H1 (cell line): ENCODE data around the gene NME7. TPM values are rescaled to one million over a fixed set of nuclear protein-coding genes. Genes with fewer than 3 reads are reported as not detected.

Source experiments
- CTCF ChIA-PET: fragments of 300-600 bp; sonication (Branson Sonifier 250); formaldehyde crosslinking; loops from one replicate; lab custom pipeline; 2021; ENCODE audit not compliant: partially characterized antibody; lab: Charles Lee
- POLR2A ChIA-PET: fragments of 300-600 bp; sonication (Branson Sonifier 250); formaldehyde crosslinking; loops from one replicate; lab custom pipeline; 2021; ENCODE audit warnings: inconsistent platforms; ENCODE audit not compliant: partially characterized antibody; lab: Charles Lee
- DNase-seq, 2 experiments: peaks; one replicate each; pipeline versions ENCODE4 v3.0.0 to v3.0.0-alpha.2; 2010 to 2022; ENCODE audit warnings: low spot score in 2 of 2, low read depth in 1 of 2, mixed read lengths in 1 of 2
- FAIRE-seq: peaks from 2 replicates; lab custom pipeline; 2011; peaks lifted over from hg19 to GRCh38; lab: Jason Lieb, UNC
- H2AFZ ChIP-seq: 2 replicates; pipeline ENCODE4 v1.8.1; 2012; ENCODE audit warnings: low read length, inconsistent platforms
- H2AK5ac ChIP-seq: 2 replicates; pipeline ENCODE4 v1.6.1; 2013; ENCODE audit warnings: low read depth, low read length
- H2BK120ac ChIP-seq: replicated peaks from 2 replicates; pipeline ENCODE3; 2013; ENCODE audit warnings: low read depth, low read length, inconsistent platforms
- H2BK12ac ChIP-seq: 2 replicates; pipeline ENCODE4 v1.6.1; 2013; ENCODE audit warnings: low read depth, low read length
- H2BK15ac ChIP-seq: 2 replicates; pipeline ENCODE4 v1.6.1; 2013; ENCODE audit warnings: low read length
- H2BK20ac ChIP-seq: 2 replicates; pipeline ENCODE4 v1.6.1; 2013; ENCODE audit warnings: low read length
- H2BK5ac ChIP-seq: 2 replicates; pipeline ENCODE4 v1.6.1; 2013; ENCODE audit warnings: low read depth, low read length
- H3K14ac ChIP-seq: 2 replicates; pipeline ENCODE4 v1.6.1; 2013; ENCODE audit warnings: inconsistent platforms; ENCODE audit not compliant: insufficient read length
- H3K18ac ChIP-seq: 2 replicates; pipeline ENCODE4 v1.6.1; 2013; ENCODE audit warnings: low read length; ENCODE audit errors: extremely low read depth
- H3K23ac ChIP-seq: 2 replicates; pipeline ENCODE4 v1.6.1; 2013; ENCODE audit warnings: inconsistent platforms; ENCODE audit not compliant: insufficient read length
- H3K23me2 ChIP-seq: 2 replicates; pipeline ENCODE4 v1.6.1; 2013; ENCODE audit warnings: low read depth, low read length
- H3K27ac ChIP-seq: 2 replicates; pipeline ENCODE4 v1.6.1; 2011; ENCODE audit warnings: low read depth, low read length, inconsistent platforms
- H3K27me3 ChIP-seq, 4 experiments: replicated peaks in 1 of 4; 1 replicate in 1 of 4; 2 replicates in 3 of 4; pipeline versions ENCODE4 v1.6.1 to v1.8.1; 2011 to 2013; ENCODE audit warnings: low read length in 3 of 4, mild to moderate bottlenecking in 3 of 4, inconsistent platforms in 2 of 4, mixed read lengths in 2 of 4, moderate library complexity in 1 of 4; ENCODE audit not compliant: control insufficient read depth in 3 of 4, insufficient read depth in 3 of 4; ENCODE audit errors: extremely low read depth in 1 of 4
- H3K36me3 ChIP-seq, 4 experiments: 2 replicates each; pipeline versions ENCODE4 v1.6.1 to v1.8.1; 2011 to 2013; ENCODE audit warnings: mild to moderate bottlenecking in 4 of 4, low read length in 3 of 4, moderate library complexity in 2 of 4, control low read depth in 1 of 4, inconsistent platforms in 1 of 4; ENCODE audit not compliant: insufficient read depth in 4 of 4, control insufficient read depth in 2 of 4
- H3K4ac ChIP-seq: replicated peaks from 2 replicates; pipeline ENCODE3; 2013; ENCODE audit warnings: low read length, low read depth, mixed read lengths, inconsistent platforms; ENCODE audit not compliant: insufficient read length
- H3K4me1 ChIP-seq, 4 experiments: replicated peaks in 1 of 4; 1 replicate in 1 of 4; 2 replicates in 3 of 4; pipeline versions ENCODE4 v1.6.1 to v1.8.1; 2011 to 2013; ENCODE audit warnings: low read length in 3 of 4, inconsistent platforms in 2 of 4, mixed read lengths in 1 of 4; ENCODE audit not compliant: insufficient read depth in 4 of 4, control insufficient read depth in 3 of 4
- H3K4me2 ChIP-seq, 2 experiments: 2 replicates each; pipeline versions ENCODE4 v1.6.1 to v1.8.1; 2011 to 2013; ENCODE audit warnings: low read depth in 2 of 2, low read length in 2 of 2, control low read depth in 1 of 2, inconsistent platforms in 1 of 2, mild to moderate bottlenecking in 1 of 2; ENCODE audit not compliant: insufficient read depth in 1 of 2
- H3K4me3 ChIP-seq, 4 experiments: fragments of 200-600, 300-600 bp in 1 of 4; sonication (generic), shearing (Covaris generic), sonication (Bioruptor Twin) in 1 of 4; 2 replicates each; pipeline versions ENCODE4 v1.5.1 to v1.8.1; 2011 to 2016; ENCODE audit warnings: low read length in 4 of 4, low read depth in 3 of 4, control low read depth in 2 of 4, inconsistent platforms in 2 of 4, mild to moderate bottlenecking in 2 of 4, mixed read lengths in 1 of 4, moderate library complexity in 1 of 4; ENCODE audit not compliant: insufficient read depth in 2 of 4; ENCODE audit errors: extremely low read depth in 1 of 4
- H3K56ac ChIP-seq: replicated peaks from 2 replicates; pipeline ENCODE3; 2013; ENCODE audit warnings: low read depth, mild to moderate bottlenecking, mixed read lengths, low read length, inconsistent platforms; ENCODE audit not compliant: insufficient read length
- H3K79me1 ChIP-seq: 2 replicates; pipeline ENCODE4 v1.6.1; 2013; ENCODE audit warnings: low read depth, low read length, control low read depth
- H3K79me2 ChIP-seq, 2 experiments: 2 replicates each; pipeline versions ENCODE4 v1.6.1 to v1.8.1; 2012 to 2013; ENCODE audit warnings: low read length in 2 of 2, mild to moderate bottlenecking in 2 of 2, inconsistent platforms in 1 of 2; ENCODE audit not compliant: insufficient read depth in 2 of 2, control insufficient read depth in 1 of 2
- H3K9ac ChIP-seq, 4 experiments: replicated peaks in 1 of 4; 1 replicate in 1 of 4; 2 replicates in 3 of 4; pipeline versions ENCODE4 v1.6.1 to v1.8.1; 2011 to 2013; ENCODE audit warnings: low read depth in 3 of 4, low read length in 3 of 4, control low read depth in 2 of 4, mild to moderate bottlenecking in 2 of 4, moderate library complexity in 2 of 4, inconsistent platforms in 1 of 4; ENCODE audit errors: extremely low read depth in 1 of 4
- H3K9me3 ChIP-seq, 2 experiments: 2 replicates each; pipeline versions ENCODE4 v1.6.1 to v1.8.1; 2012 to 2013; ENCODE audit warnings: mild to moderate bottlenecking in 2 of 2, moderate library complexity in 2 of 2, control low read depth in 1 of 2, inconsistent platforms in 1 of 2, low read depth in 1 of 2, low read length in 1 of 2, mixed read lengths in 1 of 2; ENCODE audit not compliant: insufficient read depth in 2 of 2
- H4K20me1 ChIP-seq, 2 experiments: replicated peaks in 1 of 2; 2 replicates each; pipeline versions ENCODE3 to v1.8.1; 2011 to 2013; ENCODE audit warnings: inconsistent platforms in 2 of 2, low read length in 2 of 2, mild to moderate bottlenecking in 1 of 2; ENCODE audit not compliant: insufficient read depth in 2 of 2, control insufficient read depth in 1 of 2
- H4K5ac ChIP-seq: 2 replicates; pipeline ENCODE4 v1.6.1; 2013; ENCODE audit warnings: low read length, low read depth, mixed read lengths, inconsistent platforms; ENCODE audit not compliant: insufficient read length
- H4K8ac ChIP-seq: 2 replicates; pipeline ENCODE4 v1.8.0; 2013; ENCODE audit warnings: mild to moderate bottlenecking, moderate library complexity, low read length, inconsistent platforms; ENCODE audit not compliant: insufficient read depth; ENCODE audit errors: extremely low read depth
- H4K91ac ChIP-seq: replicated peaks from 2 replicates; pipeline ENCODE3; 2013; ENCODE audit warnings: low read length, mixed read lengths, inconsistent platforms; ENCODE audit not compliant: insufficient read length
- ATF3 ChIP-seq: IDR thresholded peaks from 2 replicates; pipeline ENCODE4 v1.6.1; 2011; ENCODE audit warnings: low read depth, mild to moderate bottlenecking, low read length; ENCODE audit not compliant: insufficient read depth
- BACH1 ChIP-seq: IDR thresholded peaks from 2 replicates; pipeline ENCODE4 v1.6.1; 2012; ENCODE audit warnings: low read length, improper control_type of control experiment
- CHD1 ChIP-seq: IDR thresholded peaks from 2 replicates; pipeline ENCODE4 v1.6.1; 2012; ENCODE audit warnings: low read depth, low read length, improper control_type of control experiment
- EP300 ChIP-seq, 2 experiments: IDR thresholded peaks; 1 replicate in 1 of 2; 2 replicates in 1 of 2; pipeline ENCODE4 v1.6.1; 2011 to 2012; ENCODE audit warnings: low read depth in 2 of 2, low read length in 2 of 2, mild to moderate bottlenecking in 2 of 2, borderline replicate concordance in 1 of 2, inconsistent platforms in 1 of 2, moderate library complexity in 1 of 2
- FOSL1 ChIP-seq: IDR thresholded peaks from 2 replicates; pipeline ENCODE4 v1.6.1; 2011; ENCODE audit warnings: mild to moderate bottlenecking, low read depth, low read length, moderate library complexity; ENCODE audit not compliant: insufficient read depth
- JUND ChIP-seq: IDR thresholded peaks from 2 replicates; pipeline ENCODE4 v1.6.1; 2011; ENCODE audit warnings: mild to moderate bottlenecking, improper control_type of control experiment, low read length
- TAF7 ChIP-seq: optimal IDR thresholded peaks from 2 replicates; pipeline ENCODE3; 2011; ENCODE audit warnings: low read depth, mild to moderate bottlenecking, inconsistent platforms, low read length, moderate library complexity, borderline replicate concordance
- ZNF274 ChIP-seq: IDR thresholded peaks from 2 replicates; pipeline ENCODE4 v1.7.0; 2012; ENCODE audit warnings: low read length, borderline replicate concordance; ENCODE audit errors: extremely low read depth
- WGBS, 2 experiments: shearing (Covaris generic) in 1 of 2; methylation state at CpG; one replicate each; pipeline versions ENCODE4 v1.1.6 to v1.1.7; 2013 to 2015; ENCODE audit warnings: low lambda C conversion rate in 2 of 2, mixed read lengths in 2 of 2, inconsistent platforms in 1 of 2, low coverage in 1 of 2, missing lambda C conversion rate in 1 of 2; ENCODE audit not compliant: insufficient replicate concordance in 2 of 2, insufficient coverage in 1 of 2, insufficient read length in 1 of 2; ENCODE audit errors: extremely low coverage in 1 of 2, missing lambda C conversion rate in 1 of 2; 5-methylcytosine and 5-hydroxymethylcytosine counted together
- polyA plus RNA-seq, 7 experiments: library from polyadenylated mRNA; depleted of rRNA in 3 of 7; stranded (reverse) in 5 of 7; unstranded in 2 of 7; fragments of >200 nt in 5 of 7; fragments of 200-250 nt in 2 of 7; gene quantifications; 1 replicate in 5 of 7; 2 replicates in 1 of 7; 4 replicates in 1 of 7; pipeline versions ENCODE4 v1.2.1 to v1.2.3, GENCODE V29; 2011 to 2013; ENCODE audit warnings: missing spikeins in 2 of 7, mixed read lengths in 2 of 7
- total RNA-seq: library from RNA; stranded (reverse); fragmentation: NEBNext Ultra II Directional; extraction: Animal tissue kit (Norgen Biotek cat#: 25700); gene quantifications from 2 replicates; pipeline ENCODE4 v1.2.1, GENCODE V29; 2021

The NME7 gene
- total and polyA plus RNA-seq, 2 of the 8 experiments (the other 6 are each of a cell fraction or from before 2014, with no cell fraction given): 11.6 to 28.5 TPM

- H2AK5ac ChIP-seq: no peak overlapping the region
- no peak overlapping the region for H4K91ac ChIP-seq
- no peaks in the 10 kb centered on the region for H4K20me1 ChIP-seq
- no peak for FAIRE-seq
- H2BK15ac ChIP-seq: no peak overlapping the region
- no peak overlapping the region for H2BK20ac ChIP-seq
- no peak overlapping the region for H3K56ac ChIP-seq
- no peak overlapping the region for H3K4me3 ChIP-seq
- TF ChIP-seq ATF3 (no peak), ZNF274 (no peak), EP300 (IDR thresholded peaks at IDR 0.05; ENCODE audit: borderline replicate concordance in 1 of 2, low read depth in 2 of 2, low read length in 2 of 2) (no peak), CHD1 (no peak), TAF7 (no peak), BACH1 (no peak), JUND (no peak), FOSL1 (no peak)
- no peak overlapping the region for H3K27ac ChIP-seq
- no peaks in the 10 kb centered on the region for H3K4me1 ChIP-seq
- POLR2A ChIA-PET: no interaction called here
- H2BK5ac ChIP-seq: no peak overlapping the region
- H2AFZ ChIP-seq: no peak overlapping the region
- no peak overlapping the region for H3K4me2 ChIP-seq
- WGBS, 2 experiments: 90% methylated on average over 2 of the region's 2 CpGs; no CpG with 5 or more reads in 1 of the 2 experiments
- no peak overlapping the region for H4K8ac ChIP-seq
- H3K36me3 ChIP-seq: no peaks in the 10 kb centered on the region; a peak in 1 of 8 replicates
- H3K9ac ChIP-seq: no peak overlapping the region
- no peak overlapping the region for H3K23ac ChIP-seq
- peaks cover 0 to 6% of the 10 kb centered on the region in 2 experiments; a peak in 2 of 4 replicates for H3K79me2 ChIP-seq
- no peaks in the 10 kb centered on the region for H3K23me2 ChIP-seq
- H3K18ac ChIP-seq: no peak overlapping the region
- no peak overlapping the region for H2BK12ac ChIP-seq
- no peak overlapping the region for H3K14ac ChIP-seq
- CTCF ChIA-PET: no interaction called here
- H3K9me3 ChIP-seq: no peaks in the 10 kb centered on the region
- peaks cover 0 to 1% (median 0%) of the 10 kb centered on the region in 4 experiments; a peak in 1 of 7 replicates for H3K27me3 ChIP-seq
- H4K5ac ChIP-seq: no peak overlapping the region
- H3K4ac ChIP-seq: no peak overlapping the region
- H2BK120ac ChIP-seq: no peak overlapping the region
- DNase-seq: no peak
- H3K79me1 ChIP-seq: no peaks in the 10 kb centered on the region
Measured at GRCh38 chr1:169330927-169331326, 36.7 kb downstream of the NME7 start.
